Measurements from ENCODE around the gene ANKRD33.
A peak's percentile ranks its signal among the peaks of the same experiment; 100 is the strongest.

ANKRD33 gene

DNA sequence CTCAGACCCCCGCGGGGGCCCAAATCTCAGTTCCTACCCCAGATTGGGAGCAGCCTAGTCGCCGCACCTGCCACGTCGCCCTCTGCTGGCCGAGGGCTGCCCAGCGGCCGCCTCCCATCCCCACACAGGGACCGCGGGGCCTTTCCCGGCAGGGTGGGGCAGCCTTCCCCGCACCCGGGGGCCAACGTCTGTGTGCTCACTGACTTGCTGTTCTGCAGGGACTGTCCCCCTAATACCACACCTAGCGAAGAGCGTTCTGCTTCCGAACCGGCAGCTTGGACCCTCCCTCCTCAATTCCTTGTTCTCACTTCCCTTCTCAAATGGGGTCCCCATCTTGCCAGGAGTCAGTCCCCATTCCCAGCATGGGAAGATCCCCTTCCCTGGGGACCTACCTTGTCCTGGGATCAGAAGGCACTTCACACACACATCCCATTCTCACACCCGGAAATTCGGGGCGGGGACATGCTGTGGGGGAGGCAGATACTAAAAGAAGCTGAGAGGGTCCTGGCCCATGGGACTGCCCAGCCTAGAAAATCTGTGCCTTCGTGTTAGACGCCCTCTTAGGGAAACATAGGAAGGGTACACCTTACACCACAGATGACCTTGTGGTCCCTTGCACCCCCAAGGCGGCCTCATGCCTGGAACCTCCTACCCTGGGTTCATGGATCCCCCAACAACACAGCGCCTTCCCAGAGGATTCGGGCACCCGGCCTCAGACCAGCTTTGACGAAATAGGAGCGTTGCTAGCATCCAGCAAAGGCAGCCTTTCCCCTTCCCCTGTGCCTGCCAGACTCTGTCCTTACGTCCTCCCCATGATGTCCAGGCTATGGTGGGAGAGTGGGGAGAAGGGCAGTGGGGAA, 35.8 kb downstream of the ANKRD33 start:
- peak; percentile 78 for DNase-seq (ENCODE audit: low spot score)
- in situ Hi-C loops (cut with MboI; ENCODE audit: low sequenced_read_pairs, unreplicated experiment) = no loop called here

DNA sequence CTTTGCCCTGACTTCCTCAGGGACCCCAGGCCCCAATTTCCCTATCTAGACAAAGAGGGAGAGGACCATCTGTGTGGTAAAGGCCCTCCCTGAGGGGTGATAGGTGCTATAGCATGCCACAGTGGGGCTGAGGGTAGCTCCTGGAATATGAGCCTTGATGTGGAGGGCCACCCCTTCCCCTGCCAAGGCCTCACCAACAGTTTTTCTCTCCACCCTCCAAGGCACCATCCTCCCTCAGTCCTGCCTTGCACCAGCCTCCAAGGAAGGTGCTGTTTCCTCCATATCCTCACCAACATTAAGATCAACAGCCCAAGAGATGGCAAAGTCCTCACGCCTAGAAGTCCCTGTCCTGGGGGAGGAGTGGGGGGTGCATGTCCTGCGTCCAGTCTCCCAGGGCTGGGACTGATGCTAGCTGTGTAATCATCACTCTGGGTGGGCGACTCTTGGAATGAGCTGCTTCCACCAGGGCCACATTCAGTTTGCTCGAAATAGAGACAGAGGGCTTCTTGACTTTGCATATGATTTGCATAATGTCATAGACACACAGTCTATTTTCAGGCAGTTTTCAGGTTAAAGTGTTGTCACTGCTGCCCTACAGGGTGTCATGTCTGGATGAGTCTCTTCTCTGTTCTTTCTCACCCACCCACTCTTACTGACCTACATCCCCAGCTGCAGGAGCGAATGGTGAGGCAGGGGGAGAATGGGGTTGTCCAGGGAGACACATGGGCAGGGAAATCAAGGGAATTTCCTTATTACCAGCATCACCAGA, 36.8 kb downstream of the ANKRD33 start:
- in situ Hi-C loops (cut with MboI; ENCODE audit: low sequenced_read_pairs, unreplicated experiment) = no loop called here
- TF ChIP-seq, protein P1, sequence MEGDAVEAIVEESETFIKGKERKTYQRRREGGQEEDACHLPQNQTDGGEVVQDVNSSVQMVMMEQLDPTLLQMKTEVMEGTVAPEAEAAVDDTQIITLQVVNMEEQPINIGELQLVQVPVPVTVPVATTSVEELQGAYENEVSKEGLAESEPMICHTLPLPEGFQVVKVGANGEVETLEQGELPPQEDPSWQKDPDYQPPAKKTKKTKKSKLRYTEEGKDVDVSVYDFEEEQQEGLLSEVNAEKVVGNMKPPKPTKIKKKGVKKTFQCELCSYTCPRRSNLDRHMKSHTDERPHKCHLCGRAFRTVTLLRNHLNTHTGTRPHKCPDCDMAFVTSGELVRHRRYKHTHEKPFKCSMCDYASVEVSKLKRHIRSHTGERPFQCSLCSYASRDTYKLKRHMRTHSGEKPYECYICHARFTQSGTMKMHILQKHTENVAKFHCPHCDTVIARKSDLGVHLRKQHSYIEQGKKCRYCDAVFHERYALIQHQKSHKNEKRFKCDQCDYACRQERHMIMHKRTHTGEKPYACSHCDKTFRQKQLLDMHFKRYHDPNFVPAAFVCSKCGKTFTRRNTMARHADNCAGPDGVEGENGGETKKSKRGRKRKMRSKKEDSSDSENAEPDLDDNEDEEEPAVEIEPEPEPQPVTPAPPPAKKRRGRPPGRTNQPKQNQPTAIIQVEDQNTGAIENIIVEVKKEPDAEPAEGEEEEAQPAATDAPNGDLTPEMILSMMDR (IDR thresholded peaks at IDR 0.05; ENCODE audit: borderline replicate concordance, control extremely low read depth, extremely low read depth, insufficient read depth, missing control alignments) = no peak
- DNase-seq (ENCODE audit: low spot score) = peak; percentile 60

More for the DNA sequence above, 35.8 kb downstream of the ANKRD33 start:
- TF ChIP-seq, protein P1 (IDR thresholded peaks at IDR 0.05; ENCODE audit: borderline replicate concordance, control extremely low read depth, extremely low read depth, insufficient read depth, missing control alignments) = peak; percentile 91

DNA sequence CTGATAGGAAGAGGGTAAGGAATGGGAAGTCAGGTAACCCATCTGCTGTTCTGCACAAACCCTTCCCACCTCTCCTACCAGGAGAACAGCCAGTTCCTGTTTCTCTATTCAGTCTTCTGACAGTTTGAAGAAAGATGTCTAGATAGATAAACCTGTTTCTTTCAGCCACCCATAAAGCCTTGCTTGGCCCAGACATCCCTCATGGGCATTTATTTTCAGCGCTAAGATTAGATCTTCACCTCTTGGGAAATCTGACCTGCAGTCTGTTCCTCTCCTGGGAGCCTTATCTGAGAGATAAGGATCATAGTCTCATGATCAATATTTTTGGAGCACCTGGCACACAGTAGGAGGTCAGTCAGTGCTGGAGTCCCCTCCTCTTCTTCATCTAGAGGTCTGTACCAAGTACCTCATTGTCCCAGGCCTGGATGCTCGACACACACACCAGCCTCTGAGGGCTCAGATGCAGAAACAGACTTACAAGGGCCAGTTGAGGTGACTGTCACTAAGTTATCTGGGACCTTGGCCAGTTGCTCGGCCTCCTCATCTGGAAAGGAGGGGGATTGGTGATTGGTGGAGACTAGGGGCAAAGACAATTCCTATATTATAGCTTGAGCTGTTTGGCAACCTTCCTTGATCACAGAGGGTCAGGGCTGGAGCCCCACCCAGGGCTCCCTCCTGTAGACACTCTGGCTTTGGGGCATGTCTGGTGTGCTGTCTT, 37.6 kb downstream of the ANKRD33 start:
- DNase-seq (ENCODE audit: low spot score) = no peak
- in situ Hi-C loops (cut with MboI; ENCODE audit: low sequenced_read_pairs, unreplicated experiment) = no loop called here

DNA sequence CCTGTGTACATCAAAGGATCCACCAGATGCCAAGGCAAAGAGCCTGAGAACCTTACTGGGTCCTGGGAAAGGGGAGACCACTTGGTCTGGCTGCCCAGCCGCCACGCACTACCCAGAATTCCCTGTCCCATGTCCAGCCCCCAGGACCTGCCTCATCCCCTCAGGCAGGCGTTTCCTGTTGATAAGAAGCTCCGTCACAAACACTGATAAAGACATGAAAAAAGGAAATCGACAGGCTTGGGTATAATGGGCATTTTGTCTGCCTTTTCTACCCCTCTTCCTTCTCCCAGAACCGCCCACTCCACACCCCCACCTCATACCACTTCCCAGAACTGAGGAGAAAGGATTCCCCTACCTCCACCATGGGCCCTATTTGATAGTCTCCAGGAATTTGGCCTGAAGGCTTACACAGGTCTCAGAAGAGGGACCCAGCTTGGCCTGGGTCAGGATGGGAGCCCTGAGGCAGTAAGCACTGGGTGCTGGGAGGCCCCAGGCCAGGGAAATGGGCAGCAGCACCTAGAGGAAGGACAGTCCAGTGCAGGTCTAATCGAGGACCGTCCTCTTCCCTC, 38.2 kb downstream of the ANKRD33 start:
- no peak for DNase-seq (ENCODE audit: low spot score)
- in situ Hi-C loops (cut with MboI; ENCODE audit: low sequenced_read_pairs, unreplicated experiment) = no loop called here
- TF ChIP-seq, protein P1 (IDR thresholded peaks at IDR 0.05; ENCODE audit: borderline replicate concordance, control extremely low read depth, extremely low read depth, insufficient read depth, missing control alignments) = no peak

More for the DNA sequence above, 37.6 kb downstream of the ANKRD33 start:
- TF ChIP-seq, protein P1 (IDR thresholded peaks at IDR 0.05; ENCODE audit: borderline replicate concordance, control extremely low read depth, extremely low read depth, insufficient read depth, missing control alignments) = no peak

DNA sequence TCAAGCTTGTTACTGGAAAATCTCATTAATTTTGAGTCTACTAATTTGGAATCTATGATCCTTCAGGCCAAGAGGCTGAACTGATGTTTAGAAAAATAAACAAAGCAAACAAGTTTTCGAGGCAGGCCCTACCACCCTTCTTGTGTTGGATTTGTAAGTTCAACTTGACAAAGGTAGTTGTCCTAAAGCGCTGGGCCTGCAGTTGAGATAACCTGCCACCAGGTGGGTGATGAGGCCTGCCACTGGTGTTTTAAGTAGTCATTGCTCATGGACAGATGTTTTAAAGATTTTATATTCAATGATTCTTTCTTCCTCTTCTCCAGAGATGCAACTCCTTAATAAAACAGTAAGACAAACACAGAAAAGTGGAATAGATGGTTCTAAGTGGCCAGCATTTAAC, 38.8 kb downstream of the ANKRD33 start:
- no peak for DNase-seq (ENCODE audit: low spot score)
- in situ Hi-C loops (cut with MboI; ENCODE audit: low sequenced_read_pairs, unreplicated experiment) = no loop called here
- TF ChIP-seq, protein P1 (IDR thresholded peaks at IDR 0.05; ENCODE audit: borderline replicate concordance, control extremely low read depth, extremely low read depth, insufficient read depth, missing control alignments) = peak; percentile 27

All from GM13976 (cell line).